GM13976 (cell line): Measurements from ENCODE around the gene ST8SIA3.
A peak's percentile ranks its signal among the peaks of the same experiment; 100 is the strongest.

Experiments used
- DNase-seq: peaks from one replicate; pipeline ENCODE4 v3.0.0; 2012; ENCODE audit warnings: low spot score
- in situ Hi-C: fragments of 300-500 bp; cut with MboI; formaldehyde crosslinking; loops from one replicate; pipeline ENCODE4 v1.12.0; 2022; ENCODE audit warnings: low sequenced_read_pairs, mixed read lengths, inconsistent platforms; ENCODE audit not compliant: unreplicated experiment
- TF ChIP-seq, protein P1 (sequence below): IDR thresholded peaks from 2 replicates; pipeline ENCODE4 v1.5.1; 2012; ENCODE audit warnings: borderline replicate concordance, mild to moderate bottlenecking; ENCODE audit not compliant: insufficient read depth; ENCODE audit errors: extremely low read depth, missing control alignments, control extremely low read depth

Gene ST8SIA3

DNA sequence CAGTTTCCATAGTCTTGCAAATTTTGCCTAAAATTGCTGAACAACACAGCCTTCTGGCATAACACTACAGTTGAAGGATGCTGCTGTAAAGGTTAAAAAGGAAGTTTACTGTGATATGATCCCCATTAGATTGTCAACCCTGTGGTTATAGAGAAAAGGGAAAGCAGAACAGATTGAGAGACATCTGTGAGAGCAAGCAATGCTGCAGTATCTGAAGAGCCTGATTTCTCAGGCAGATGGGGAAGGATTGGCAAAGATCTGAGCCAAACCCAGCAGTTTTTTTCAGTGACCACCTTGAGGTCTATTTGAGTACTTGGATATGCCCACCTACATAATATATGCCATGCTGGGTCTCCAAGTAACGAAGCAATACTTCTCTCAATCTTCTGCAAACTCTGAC is 8.5 kb upstream of the ST8SIA3 start:
- TF ChIP-seq, protein P1, sequence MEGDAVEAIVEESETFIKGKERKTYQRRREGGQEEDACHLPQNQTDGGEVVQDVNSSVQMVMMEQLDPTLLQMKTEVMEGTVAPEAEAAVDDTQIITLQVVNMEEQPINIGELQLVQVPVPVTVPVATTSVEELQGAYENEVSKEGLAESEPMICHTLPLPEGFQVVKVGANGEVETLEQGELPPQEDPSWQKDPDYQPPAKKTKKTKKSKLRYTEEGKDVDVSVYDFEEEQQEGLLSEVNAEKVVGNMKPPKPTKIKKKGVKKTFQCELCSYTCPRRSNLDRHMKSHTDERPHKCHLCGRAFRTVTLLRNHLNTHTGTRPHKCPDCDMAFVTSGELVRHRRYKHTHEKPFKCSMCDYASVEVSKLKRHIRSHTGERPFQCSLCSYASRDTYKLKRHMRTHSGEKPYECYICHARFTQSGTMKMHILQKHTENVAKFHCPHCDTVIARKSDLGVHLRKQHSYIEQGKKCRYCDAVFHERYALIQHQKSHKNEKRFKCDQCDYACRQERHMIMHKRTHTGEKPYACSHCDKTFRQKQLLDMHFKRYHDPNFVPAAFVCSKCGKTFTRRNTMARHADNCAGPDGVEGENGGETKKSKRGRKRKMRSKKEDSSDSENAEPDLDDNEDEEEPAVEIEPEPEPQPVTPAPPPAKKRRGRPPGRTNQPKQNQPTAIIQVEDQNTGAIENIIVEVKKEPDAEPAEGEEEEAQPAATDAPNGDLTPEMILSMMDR: no peak
- DNase-seq: no peak
- in situ Hi-C loops: no loop called here

DNA sequence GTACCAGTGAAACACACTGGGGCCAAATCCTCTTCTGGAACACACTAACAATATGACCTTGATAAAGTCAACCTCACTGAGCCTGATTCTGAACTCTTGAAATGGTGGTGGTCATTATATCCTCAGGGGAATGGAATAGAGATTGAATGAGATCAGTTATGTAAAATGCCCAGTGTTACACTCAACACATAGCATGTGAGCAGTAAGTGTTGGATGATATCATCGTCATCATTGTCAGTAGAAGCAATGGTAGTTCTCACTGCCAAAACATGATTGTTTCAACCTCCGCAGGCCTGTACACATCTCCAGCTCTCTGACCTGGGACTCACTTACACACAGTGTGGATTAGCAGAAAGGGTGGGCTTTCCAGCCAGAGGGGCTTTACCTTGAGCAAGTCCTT is 5.5 kb upstream of the ST8SIA3 start:
- TF ChIP-seq, protein P1: no peak
- no peak for DNase-seq
- in situ Hi-C loops: no loop called here

DNA sequence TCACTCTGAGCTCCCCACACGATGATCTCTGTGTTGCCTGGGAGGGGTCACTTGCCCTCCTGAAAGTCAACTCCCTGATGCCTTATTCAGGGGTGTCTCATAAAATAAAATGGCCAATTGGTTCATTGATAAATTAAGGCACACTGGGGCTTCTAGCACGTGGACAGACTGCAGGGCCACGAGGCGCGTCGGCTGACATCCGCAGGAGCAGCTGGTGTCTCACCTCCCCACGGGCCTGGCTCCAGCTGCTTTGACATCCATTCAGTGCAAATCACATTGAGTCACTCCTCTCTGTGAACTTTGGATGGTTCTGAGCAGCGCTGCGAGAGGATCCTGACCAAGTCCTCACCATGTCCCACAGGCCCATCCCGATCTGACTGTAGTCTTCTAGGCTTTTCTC is 4.6 kb upstream of the ST8SIA3 start:
- in situ Hi-C loops: no loop called here
- no peak for DNase-seq

DNA sequence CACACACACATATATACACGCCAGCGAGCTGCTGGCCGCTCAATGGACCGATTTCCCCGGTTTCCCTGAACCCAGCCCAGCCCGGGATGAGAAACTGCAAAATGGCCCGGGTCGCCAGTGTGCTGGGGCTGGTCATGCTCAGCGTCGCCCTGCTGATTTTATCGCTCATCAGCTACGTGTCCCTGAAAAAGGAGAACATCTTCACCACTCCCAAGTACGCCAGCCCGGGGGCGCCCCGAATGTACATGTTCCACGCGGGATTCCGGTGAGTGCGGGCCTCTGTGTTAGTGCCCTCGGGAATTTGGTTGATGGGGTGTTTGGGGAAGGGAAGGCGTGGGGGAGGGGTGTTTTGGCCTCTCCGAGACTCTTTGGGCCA is 392 bp downstream of the ST8SIA3 start:
- TF ChIP-seq, protein P1: no peak
- in situ Hi-C loops: no loop called here
- DNase-seq: no peak

More for the DNA sequence above, 4.6 kb upstream of the ST8SIA3 start:
- TF ChIP-seq, protein P1: no peak

DNA sequence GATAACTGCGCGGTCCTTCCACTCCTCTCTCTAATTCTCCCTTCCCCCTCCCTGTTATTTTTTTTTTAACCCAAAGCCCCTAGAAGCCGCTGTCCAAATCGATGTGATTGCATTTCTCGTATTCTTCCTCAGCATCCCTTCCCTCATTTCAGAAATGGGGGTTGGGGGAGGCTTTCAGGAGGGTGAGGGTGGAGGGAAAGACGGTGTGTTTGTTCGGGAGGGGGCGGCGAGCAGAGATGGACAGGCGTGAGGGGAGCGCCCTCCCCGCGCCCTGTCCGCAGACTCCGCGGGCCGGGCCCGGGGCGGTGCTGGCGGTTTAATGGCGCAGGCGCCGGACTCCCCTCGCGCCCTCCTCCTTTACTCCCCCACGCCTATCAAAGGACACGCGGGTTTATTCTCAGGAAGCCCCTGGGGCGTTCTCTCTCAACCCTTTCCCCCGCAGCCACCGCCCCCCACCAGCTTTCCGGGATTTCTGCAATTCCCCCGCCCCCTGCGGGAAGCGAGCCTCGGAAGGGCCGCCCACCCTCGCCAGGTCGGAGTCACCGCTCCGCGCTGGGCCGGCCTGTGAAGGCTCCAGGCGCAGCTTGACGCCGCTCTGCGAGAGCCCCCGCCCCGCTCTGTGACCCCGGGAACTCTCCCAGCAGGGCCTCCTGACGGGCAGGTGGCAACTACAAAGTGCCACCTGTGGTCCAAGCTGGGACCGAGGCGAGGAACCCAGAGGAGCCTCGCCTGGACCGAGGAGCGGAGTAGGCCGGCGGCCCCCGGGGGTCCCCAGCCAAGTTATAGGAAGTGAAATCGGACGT is 981 bp downstream of the ST8SIA3 start:
- DNase-seq: peak; percentile 19
- TF ChIP-seq, protein P1: no peak
- in situ Hi-C loops: no loop called here

DNA sequence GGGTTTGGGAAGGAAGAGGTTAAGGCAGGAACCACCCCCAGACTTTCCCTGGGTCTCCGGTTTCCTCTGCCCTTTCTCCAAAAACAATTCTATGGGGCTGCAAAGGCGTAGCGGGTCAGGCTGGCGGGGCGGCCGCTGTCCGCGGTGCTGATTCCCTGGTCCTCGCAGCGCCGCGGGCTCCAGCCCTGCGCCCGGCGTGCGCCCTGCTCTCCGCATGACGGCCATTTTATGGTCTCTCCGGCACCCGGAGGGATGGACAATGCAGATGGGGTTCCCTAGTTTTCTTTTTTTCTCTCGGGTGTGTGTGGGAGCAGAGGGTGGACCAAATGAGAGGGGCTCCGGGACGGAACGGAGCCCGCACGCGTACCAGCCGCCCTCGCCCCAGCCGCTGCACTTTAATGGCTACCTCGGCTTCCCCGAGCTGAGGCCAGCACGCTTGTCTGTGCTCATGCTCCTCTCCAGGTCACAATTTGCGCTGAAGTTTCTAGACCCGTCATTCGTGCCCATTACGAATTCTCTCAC is 1.6 kb downstream of the ST8SIA3 start:
- peak; percentile 76 for DNase-seq
- TF ChIP-seq, protein P1: no peak
- in situ Hi-C loops: no loop called here
